OCI-M2 (cell line): Measurements from ENCODE around the gene ANKHD1.

Source experiments
- DNase-seq: peaks from one replicate; lab custom pipeline; 2025; ENCODE audit not compliant: unreplicated experiment; lab: John Stamatoyannopoulos, UW

The ANKHD1 gene

DNA sequence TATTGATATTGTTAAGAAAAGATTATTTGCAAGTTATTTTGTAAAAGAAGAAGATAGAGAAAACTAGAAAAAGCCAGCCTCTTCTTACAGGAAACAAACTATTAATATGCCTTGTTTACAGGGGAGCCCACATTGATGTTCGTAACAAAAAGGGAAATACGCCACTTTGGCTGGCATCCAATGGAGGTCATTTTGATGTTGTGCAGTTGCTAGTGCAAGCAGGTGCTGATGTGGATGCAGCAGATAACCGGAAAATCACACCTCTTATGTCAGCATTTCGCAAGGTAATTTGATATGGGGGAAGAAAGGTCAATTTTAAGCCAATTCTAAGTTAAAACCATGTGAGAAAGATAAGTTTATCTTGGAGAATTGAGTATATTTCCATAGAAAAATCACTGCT lies 108.3 kb downstream of the ANKHD1 start:
- no peak for DNase-seq

DNA sequence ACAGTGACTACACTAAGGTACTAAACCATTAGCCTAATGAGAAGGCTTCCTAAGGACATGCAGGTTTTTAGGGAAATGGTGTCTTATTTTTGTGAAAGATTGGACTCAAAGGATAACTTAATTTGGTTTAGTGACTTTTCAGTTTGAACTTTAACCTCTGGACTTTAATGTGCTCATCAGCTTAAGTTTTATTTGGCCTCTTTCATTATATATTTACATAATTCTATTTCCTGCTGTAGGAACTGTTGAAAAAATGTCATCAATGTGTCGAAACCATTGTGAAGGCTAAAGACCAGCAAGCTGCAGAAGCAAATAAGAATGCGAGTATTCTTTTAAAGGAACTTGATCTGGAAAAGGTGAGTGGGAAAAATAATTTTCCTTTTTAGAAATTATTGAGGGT lies 111.5 kb downstream of the ANKHD1 start:
- no peak for DNase-seq

DNA sequence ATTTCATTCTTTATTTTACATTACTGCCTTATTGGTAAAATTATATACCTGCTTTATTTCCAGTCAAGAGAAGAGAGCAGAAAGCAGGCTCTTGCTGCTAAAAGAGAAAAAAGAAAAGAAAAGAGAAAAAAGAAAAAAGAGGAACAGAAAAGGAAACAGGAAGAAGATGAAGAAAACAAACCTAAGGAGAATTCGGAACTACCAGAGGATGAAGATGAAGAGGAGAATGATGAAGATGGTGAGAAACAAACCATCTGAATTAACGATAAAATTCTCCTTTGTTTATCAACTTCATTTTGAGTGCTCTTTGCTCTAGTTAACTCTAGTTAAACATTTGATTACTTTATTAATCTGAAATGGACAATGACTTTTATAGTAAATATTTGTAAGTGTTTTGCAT lies 122.4 kb downstream of the ANKHD1 start:
- no peak for DNase-seq

DNA sequence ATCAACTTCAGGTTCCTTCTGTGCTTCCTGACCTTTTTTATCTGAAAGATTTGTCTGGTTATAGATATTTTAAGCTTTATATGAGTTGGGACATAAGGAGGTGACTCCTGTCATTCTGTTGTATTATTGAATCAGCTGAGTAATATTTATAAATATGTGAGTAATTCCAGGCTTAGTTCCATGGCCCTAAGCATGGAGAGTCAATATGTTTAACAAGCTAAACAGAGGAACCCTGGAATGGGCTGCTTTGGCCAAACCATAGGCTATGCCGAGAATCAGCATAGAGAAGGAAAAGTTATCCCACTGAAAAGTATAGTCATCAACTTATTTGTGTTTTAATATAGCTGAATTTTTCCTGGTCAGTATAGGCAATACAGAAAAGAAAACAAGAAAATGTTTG lies 138.6 kb downstream of the ANKHD1 start:
- no peak for DNase-seq

DNA sequence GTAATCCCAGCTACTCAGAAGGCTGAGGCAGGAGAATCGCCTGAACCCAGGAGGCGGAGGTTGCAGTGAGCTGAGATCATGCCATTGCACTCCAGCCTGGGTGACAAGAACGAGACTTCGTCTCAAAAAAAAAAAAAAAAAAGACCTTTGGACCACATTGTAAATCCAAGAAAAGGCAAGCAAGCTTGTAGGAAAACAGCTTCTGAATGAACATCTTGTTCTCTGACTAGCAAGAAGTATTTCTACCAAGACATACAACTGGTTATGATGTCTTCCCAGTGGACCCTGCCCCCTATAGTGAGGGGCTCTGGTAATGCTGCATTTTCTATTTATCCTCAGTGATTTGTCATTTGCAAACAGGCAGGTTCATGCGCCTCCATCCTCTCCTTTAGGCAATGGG lies 141.3 kb downstream of the ANKHD1 start:
- no peak for DNase-seq

DNA sequence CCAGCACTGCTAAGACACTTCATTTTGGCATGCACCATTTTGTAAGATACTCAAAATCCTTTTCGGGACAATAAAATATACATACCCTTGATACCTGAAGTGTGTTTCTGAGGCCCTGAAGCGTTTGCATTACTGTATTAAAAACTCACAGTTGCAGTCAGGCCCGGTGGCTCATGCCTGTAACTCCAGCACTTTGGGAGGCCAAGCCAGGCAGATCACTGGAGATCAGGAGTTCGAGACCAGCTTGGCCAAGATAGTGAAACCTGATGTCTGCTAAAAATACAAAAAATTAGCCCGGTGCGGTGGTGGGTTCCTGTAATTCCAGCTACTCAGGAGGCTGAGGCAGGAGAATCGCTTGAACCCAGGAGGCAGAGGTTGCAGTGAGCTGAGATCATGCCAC lies 143.4 kb downstream of the ANKHD1 start:
- no peak for DNase-seq

DNA sequence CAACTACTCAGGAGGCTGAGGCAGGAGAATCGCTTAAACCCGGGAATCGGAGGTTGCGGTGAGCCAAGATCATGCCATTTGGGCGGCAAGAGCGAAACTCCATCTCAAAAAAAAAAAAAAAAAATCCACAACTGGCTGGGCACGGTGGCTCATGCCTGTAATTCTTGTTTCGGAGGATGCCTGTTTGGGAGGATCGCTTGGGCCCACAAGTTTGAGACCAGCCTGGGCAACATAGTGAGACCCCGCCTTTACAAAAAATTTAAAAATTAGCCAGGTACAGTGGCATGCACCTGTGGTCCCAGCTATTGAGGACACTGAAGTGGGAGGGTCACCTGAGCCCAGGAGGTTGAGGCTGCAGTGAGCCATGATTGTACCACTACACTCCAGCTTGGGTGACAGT lies 144.0 kb downstream of the ANKHD1 start:
- DNase-seq, result no peak

DNA sequence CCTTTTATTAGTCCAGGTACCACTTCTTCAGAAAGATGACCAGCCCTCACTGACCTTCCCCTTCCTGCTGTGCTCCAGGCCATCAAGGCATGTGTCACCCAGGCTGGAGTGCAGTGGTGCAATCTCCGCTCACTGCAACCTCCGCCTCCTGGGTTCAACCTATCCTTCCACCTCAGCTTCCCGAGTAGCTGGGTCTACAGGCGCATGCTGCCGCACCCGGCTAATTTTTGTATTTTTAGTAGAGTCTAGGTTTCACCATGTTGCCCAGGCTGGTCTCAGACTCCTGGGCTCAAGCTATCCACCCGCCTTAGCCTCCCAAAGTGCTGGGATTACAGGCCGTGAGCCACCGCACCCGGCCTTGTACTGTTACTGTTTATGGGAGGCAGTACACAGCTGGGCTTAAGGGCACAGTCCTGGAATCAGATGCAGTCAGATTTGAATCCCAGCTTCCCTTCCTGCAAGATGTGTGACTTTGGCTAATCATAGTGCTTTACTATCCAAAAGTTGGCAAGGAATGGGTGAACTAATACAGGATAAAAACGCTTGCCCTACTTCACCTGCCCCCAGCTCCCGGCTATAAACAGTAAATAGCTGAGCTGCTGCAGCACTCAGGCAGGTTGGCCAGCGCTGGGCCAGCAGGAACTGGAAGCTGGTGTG lies 145.3 kb downstream of the ANKHD1 start:
- DNase-seq, result no peak

DNA sequence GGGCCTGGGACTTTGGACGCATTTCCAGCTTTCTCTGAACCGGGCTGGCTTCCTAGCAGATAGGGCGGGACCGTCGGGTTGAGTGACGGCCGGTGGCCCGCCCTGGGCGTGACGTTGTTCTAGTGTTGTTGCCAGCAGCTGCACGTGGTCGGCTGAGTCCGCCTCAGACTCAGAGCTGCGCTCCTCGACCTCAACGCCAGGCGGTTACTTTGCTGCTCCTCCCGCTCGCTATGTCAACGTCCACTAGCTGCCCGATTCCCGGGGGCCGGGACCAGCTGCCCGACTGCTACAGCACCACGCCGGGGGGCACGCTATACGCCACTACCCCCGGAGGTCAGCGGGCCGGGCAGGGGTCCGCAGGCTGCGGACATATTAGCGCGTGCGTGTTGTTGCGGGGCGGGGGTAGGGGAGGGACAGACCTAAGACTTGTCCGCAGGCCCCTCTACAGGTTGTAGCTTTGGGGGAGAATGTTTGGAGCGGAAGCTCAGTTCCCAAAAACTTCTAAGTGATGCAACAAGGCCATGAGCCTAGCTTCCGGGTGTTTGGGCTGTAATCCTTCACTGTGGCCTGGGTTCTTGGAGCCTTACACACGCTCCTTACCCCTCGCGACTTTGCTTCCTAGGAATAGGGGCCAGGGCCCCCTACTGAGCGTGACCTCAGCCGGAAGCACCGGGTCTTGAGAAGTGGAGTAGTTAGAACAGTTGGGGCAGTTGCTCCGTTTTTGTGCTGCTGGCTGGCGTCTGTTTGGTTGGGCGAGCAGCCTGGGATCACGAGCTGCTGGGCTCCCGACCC lies 146.1 kb downstream of the ANKHD1 start, which contains the start of gene EIF4EBP3:
Gene EIF4EBP3 (plus strand): TSS at position 155 of the 792 bp plus-strand sequence. CDS start 76 bp downstream, at position 231.
- no peak for DNase-seq

DNA sequence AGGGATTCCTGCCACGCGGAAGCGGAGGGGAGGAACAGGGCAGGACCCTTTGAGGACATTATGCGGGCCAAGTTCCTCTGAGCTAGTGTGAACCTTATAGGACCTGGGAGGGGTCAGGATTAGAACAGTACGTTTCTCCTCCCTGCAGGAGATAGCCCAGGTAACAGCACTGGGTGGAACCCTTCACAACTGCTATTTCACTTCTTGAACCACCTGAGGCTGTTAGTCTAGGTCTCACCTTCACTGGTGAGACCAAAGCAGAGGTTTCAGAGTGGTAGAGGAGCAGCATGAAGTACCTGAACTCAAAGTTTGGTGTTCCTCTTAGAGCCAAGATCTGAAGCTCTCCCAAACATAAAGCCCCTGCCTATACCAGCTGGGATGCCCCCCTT lies 146.7 kb downstream of the ANKHD1 start:
- no peak for DNase-seq

DNA sequence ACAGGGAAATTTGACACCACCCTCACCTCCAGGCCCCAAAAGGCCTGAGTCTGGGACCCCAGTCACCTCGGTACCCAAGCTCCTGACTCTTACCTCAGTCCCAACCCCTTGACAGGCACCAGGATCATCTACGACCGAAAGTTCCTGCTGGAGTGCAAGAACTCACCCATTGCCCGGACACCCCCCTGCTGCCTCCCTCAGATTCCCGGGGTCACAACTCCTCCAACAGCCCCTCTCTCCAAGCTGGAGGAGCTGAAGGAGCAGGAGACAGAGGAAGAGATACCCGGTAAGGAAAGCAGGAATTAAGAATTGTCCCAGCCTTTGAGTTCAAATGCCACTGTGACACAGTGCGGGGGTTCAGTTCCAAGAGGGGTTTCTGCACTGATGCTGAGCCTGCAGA lies 147.2 kb downstream of the ANKHD1 start:
- no peak for DNase-seq

DNA sequence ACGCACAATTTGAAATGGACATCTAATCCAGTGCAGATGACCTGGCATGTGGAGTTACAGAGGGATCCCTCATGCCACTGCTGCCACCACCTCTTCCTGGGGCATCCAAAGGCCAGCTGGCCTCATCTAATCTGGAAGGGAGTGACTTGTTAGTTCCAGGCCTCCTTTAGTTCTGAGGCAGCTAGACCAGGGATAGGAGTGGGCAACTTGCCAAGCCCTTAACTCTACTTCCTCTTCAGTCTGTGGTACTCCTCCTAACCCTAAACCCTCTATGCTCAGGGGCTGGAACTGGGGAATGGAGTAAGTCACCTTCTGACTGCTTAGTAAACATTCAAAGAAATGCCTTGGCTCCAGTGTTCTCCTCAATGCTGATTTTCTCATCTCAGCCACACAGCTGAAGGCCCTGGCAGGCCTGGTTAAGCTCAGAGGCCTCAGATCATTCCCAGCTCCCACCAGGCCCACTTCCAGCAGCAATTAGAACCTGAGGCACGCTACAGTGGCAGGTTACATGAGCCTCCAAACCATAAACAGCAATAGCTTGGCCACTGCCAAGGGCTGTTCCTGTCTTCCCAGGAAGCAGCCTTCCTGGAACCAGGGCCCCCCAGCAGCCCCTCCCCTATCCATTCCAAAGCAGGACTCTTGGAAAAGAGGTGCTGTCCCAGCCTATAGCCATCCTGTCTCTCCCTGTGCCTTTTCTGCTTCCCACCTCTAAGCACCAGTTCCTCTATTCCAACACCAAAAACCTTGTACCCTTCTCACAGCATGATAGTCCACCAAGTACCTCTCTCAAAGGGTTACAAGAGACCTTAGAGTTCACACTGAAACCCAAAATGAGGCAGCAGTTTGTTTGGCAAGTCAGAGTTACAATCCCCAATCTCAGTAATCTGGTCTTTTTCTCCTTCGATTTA lies 147.9 kb downstream of the ANKHD1 start:
- no peak for DNase-seq

DNA sequence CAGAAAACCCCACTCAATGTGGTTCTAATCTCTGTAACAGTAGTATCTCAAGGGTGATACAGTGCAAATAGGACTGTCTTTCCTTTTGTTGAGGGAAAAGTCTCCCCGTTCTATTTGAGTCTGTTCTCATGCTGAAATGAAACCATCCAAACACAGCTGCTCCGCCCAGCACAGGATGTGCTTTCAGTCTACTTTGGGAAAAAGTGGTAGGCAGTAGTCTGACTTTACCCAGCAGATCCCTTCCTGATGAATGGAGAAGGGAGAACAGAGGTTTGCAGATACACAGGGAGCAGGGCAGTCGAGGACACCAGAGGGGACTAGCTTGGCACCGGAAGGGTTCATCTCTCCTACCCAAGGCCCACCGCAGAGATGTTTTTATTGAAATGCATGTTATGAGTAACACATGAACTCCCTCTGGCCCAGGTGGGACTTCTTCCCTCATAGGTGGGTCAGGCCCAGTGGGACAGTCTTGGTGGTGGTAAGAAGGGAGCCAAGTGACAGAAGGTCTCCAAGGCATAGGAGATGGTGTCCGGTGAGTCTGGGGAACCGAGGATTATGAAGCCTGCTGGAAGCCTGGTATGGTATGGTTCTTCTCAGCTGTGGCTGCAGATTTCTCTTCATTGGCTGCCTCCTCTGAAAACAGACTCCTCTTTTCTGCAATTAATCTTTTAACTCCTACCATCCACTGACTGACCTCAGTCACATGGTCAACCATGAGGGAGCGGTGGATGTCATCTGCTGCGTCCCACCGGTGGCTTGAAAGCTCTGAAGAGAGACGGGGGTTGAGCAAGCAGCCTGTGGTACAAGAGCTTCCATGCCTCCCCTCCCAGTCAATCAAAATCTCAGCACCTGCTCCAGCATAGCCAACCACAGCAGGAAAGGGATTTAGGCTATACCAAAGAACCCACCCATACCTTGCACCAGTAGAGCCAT lies 148.8 kb downstream of the ANKHD1 start:
- DNase-seq, result no peak

DNA sequence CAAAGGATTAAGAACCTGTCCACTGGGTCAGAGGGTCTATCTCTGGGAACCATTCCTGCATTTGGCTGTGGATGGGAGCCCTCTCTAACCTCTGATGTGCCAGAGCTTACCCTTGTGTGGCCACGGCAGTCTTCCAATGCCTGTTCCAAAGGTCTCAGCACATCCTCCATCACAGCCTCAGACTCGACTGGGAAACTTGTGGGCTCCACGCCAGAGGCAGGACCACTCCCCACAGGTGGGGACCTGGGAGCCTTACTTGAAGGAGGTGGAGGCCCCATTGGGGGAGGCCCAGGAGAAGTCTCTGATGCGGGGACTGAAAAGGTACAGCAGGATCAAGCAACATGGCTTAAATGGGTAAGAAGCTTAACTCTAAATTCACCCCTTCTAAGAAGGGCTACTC lies 150.2 kb downstream of the ANKHD1 start:
- DNase-seq, result no peak

DNA sequence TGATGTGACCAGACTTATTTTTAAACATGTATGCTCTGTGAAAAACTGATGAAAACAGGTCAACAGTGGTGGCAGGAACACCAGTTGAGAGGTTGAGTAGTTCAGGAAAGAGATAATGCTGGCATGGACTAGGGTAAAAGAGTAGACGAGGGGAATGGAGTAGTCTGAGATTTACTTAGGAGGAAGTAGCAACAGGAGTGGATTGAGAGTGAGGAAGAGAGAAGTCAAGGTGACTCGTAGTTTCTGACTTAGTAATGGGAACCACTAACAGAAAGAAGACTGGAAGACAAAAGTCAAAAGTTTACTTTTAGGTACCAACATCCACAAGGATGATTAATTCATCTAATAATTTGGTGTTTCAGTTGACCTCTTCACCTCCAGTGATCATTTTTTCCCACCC lies 152.0 kb downstream of the ANKHD1 start:
- no peak for DNase-seq

DNA sequence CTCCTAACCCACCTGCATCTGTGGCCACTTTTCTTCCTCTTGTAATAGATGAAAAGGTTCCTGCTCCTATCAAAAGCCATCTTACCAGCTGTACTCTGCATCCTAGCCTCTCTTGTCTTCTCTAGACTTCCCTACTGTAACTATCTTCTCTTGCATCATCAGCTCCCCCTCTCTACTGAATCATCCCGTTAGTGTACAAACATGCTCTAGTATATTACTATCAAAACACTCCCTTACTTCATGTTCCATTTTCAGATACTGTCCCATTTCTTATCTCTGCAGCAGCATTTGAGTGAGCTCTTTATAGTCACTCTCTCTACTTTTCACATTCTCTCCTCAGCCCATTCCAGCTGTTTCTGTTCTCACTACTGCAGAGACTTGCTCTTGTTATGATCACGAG lies 152.8 kb downstream of the ANKHD1 start:
- DNase-seq, result no peak

DNA sequence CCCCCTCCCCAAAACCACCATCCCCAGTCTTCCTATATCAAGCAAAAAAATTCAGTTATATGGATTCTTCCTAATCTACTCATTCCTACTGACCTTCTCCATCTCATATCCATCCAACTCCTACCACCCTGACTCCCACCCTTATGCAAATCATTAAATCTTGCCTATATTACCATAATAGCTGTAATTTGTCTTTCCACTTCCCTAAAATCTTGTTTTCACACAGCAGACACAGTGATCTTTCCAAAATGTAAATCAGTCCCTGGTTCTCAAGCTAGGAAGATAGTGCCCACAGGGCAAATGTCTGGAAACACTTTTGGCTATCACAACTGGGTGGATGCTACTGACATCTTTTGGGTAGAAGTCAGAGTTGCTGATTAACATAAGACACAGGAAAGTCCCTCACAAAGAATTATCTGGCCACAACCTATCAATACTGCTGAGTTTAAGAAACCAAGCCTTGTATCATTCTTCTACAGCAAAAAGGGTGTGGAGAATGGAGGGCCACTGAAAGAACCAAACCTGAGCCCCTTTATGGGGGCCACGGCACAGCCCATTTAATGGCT lies 154.2 kb downstream of the ANKHD1 start:
- no peak for DNase-seq

DNA sequence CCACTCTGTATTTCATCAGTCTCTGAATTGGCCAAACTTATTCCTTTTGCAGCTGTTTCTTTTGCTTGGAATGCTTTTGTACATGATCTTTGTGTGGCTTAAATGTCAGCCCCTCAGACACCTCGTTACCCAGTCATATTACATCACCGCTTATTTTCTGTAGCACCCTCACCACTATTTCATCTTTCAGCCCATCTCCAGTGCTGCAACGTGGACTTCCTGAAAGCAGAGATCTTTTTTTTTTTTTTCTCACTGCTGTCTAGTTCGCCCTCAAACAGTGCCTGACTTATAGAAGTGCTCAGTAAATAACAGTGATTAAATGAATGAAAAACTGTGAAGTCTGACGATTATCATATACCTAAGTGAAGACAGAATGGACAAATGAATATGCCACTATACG lies 154.8 kb downstream of the ANKHD1 start:
- no peak for DNase-seq

DNA sequence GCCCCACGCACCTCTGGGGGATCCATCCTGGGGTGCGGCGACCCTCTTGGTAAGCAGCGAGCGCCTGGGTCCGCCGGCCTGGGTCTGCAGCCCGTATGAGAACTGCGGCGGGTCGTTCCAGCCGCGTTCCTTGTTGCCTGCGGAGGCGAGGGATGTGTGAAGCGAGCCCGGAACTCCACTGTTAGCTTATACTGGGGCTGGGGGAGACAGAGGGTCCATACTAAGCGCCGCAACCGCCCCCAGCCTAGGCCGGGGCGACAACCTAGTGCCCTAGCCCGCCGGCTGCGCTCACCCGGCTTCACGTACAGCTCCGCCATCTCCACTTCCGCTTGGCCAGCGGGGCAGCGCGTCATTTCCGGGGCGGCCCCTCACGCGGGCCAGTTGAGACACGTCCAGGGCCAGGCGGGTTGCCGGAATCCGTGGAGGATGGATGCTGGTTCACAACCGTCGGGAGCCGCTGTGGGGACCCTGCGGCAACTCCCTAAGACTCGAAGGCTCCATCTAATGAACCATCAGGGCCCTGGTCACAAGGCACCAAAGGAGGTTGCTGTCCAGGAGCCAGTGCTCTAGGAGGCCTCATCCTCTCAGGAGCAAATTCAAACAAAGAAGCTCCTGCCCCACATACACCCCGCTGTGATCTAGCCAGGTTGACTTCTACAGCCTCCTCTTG lies 155.6 kb downstream of the ANKHD1 start, which contains the start of gene SRA1:
Gene SRA1 (minus strand): TSS at position 338 of the 670 bp plus-strand sequence. CDS start 21 bp downstream, at position 317.
- peak; percentile 35 for DNase-seq

DNA sequence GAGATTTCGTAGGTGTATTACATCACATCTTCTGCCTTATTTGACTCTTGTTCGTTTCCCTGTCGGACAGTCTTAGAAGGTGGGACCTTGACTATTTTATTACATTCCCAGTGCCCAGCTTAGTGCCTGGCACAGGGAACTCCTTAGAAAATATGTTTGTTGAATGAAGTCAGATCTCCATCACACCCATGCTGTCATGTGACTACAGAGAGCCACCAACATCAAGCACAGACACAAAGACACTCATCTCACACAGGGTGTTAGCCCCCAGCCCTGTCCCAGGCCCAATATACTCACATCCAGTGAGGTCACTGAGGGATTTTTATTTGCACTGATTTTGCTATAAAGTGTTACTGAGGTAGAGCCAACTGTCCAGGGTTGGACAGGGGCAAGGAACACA lies 156.3 kb downstream of the ANKHD1 start:
- no peak for DNase-seq
